H1 (cell line): ENCODE measurements around the gene NFATC1. TPM values are rescaled to one million over a fixed set of nuclear protein-coding genes. Genes with fewer than 3 reads are reported as not detected.

Source experiments
- CTCF ChIA-PET: fragments of 300-600 bp; sonication (Branson Sonifier 250); formaldehyde crosslinking; loops from one replicate; lab custom pipeline; 2021; ENCODE audit not compliant: partially characterized antibody; lab: Charles Lee
- POLR2A ChIA-PET: fragments of 300-600 bp; sonication (Branson Sonifier 250); formaldehyde crosslinking; loops from one replicate; lab custom pipeline; 2021; ENCODE audit warnings: inconsistent platforms; ENCODE audit not compliant: partially characterized antibody; lab: Charles Lee
- DNase-seq, 2 experiments: peaks; one replicate each; pipeline versions ENCODE4 v3.0.0 to v3.0.0-alpha.2; 2010 to 2022; ENCODE audit warnings: low spot score in 2 of 2, low read depth in 1 of 2, mixed read lengths in 1 of 2
- FAIRE-seq: peaks from 2 replicates; lab custom pipeline; 2011; peaks lifted over from hg19 to GRCh38; lab: Jason Lieb, UNC
- H2AFZ ChIP-seq: 2 replicates; pipeline ENCODE4 v1.8.1; 2012; ENCODE audit warnings: low read length, inconsistent platforms
- H2AK5ac ChIP-seq: 2 replicates; pipeline ENCODE4 v1.6.1; 2013; ENCODE audit warnings: low read depth, low read length
- H2BK120ac ChIP-seq: replicated peaks from 2 replicates; pipeline ENCODE3; 2013; ENCODE audit warnings: low read depth, low read length, inconsistent platforms
- H2BK12ac ChIP-seq: 2 replicates; pipeline ENCODE4 v1.6.1; 2013; ENCODE audit warnings: low read depth, low read length
- H2BK15ac ChIP-seq: 2 replicates; pipeline ENCODE4 v1.6.1; 2013; ENCODE audit warnings: low read length
- H2BK20ac ChIP-seq: 2 replicates; pipeline ENCODE4 v1.6.1; 2013; ENCODE audit warnings: low read length
- H2BK5ac ChIP-seq: 2 replicates; pipeline ENCODE4 v1.6.1; 2013; ENCODE audit warnings: low read depth, low read length
- H3K14ac ChIP-seq: 2 replicates; pipeline ENCODE4 v1.6.1; 2013; ENCODE audit warnings: inconsistent platforms; ENCODE audit not compliant: insufficient read length
- H3K18ac ChIP-seq: 2 replicates; pipeline ENCODE4 v1.6.1; 2013; ENCODE audit warnings: low read length; ENCODE audit errors: extremely low read depth
- H3K23ac ChIP-seq: 2 replicates; pipeline ENCODE4 v1.6.1; 2013; ENCODE audit warnings: inconsistent platforms; ENCODE audit not compliant: insufficient read length
- H3K23me2 ChIP-seq: 2 replicates; pipeline ENCODE4 v1.6.1; 2013; ENCODE audit warnings: low read depth, low read length
- H3K27ac ChIP-seq: 2 replicates; pipeline ENCODE4 v1.6.1; 2011; ENCODE audit warnings: low read depth, low read length, inconsistent platforms
- H3K27me3 ChIP-seq, 4 experiments: replicated peaks in 1 of 4; 1 replicate in 1 of 4; 2 replicates in 3 of 4; pipeline versions ENCODE4 v1.6.1 to v1.8.1; 2011 to 2013; ENCODE audit warnings: low read length in 3 of 4, mild to moderate bottlenecking in 3 of 4, inconsistent platforms in 2 of 4, mixed read lengths in 2 of 4, moderate library complexity in 1 of 4; ENCODE audit not compliant: control insufficient read depth in 3 of 4, insufficient read depth in 3 of 4; ENCODE audit errors: extremely low read depth in 1 of 4
- H3K36me3 ChIP-seq, 4 experiments: 2 replicates each; pipeline versions ENCODE4 v1.6.1 to v1.8.1; 2011 to 2013; ENCODE audit warnings: mild to moderate bottlenecking in 4 of 4, low read length in 3 of 4, moderate library complexity in 2 of 4, control low read depth in 1 of 4, inconsistent platforms in 1 of 4; ENCODE audit not compliant: insufficient read depth in 4 of 4, control insufficient read depth in 2 of 4
- H3K4ac ChIP-seq: replicated peaks from 2 replicates; pipeline ENCODE3; 2013; ENCODE audit warnings: low read length, low read depth, mixed read lengths, inconsistent platforms; ENCODE audit not compliant: insufficient read length
- H3K4me1 ChIP-seq, 4 experiments: replicated peaks in 1 of 4; 1 replicate in 1 of 4; 2 replicates in 3 of 4; pipeline versions ENCODE4 v1.6.1 to v1.8.1; 2011 to 2013; ENCODE audit warnings: low read length in 3 of 4, inconsistent platforms in 2 of 4, mixed read lengths in 1 of 4; ENCODE audit not compliant: insufficient read depth in 4 of 4, control insufficient read depth in 3 of 4
- H3K4me2 ChIP-seq, 2 experiments: 2 replicates each; pipeline versions ENCODE4 v1.6.1 to v1.8.1; 2011 to 2013; ENCODE audit warnings: low read depth in 2 of 2, low read length in 2 of 2, control low read depth in 1 of 2, inconsistent platforms in 1 of 2, mild to moderate bottlenecking in 1 of 2; ENCODE audit not compliant: insufficient read depth in 1 of 2
- H3K4me3 ChIP-seq, 4 experiments: fragments of 200-600, 300-600 bp in 1 of 4; sonication (generic), shearing (Covaris generic), sonication (Bioruptor Twin) in 1 of 4; 2 replicates each; pipeline versions ENCODE4 v1.5.1 to v1.8.1; 2011 to 2016; ENCODE audit warnings: low read length in 4 of 4, low read depth in 3 of 4, control low read depth in 2 of 4, inconsistent platforms in 2 of 4, mild to moderate bottlenecking in 2 of 4, mixed read lengths in 1 of 4, moderate library complexity in 1 of 4; ENCODE audit not compliant: insufficient read depth in 2 of 4; ENCODE audit errors: extremely low read depth in 1 of 4
- H3K56ac ChIP-seq: replicated peaks from 2 replicates; pipeline ENCODE3; 2013; ENCODE audit warnings: low read depth, mild to moderate bottlenecking, mixed read lengths, low read length, inconsistent platforms; ENCODE audit not compliant: insufficient read length
- H3K79me1 ChIP-seq: 2 replicates; pipeline ENCODE4 v1.6.1; 2013; ENCODE audit warnings: low read depth, low read length, control low read depth
- H3K79me2 ChIP-seq, 2 experiments: 2 replicates each; pipeline versions ENCODE4 v1.6.1 to v1.8.1; 2012 to 2013; ENCODE audit warnings: low read length in 2 of 2, mild to moderate bottlenecking in 2 of 2, inconsistent platforms in 1 of 2; ENCODE audit not compliant: insufficient read depth in 2 of 2, control insufficient read depth in 1 of 2
- H3K9ac ChIP-seq, 4 experiments: replicated peaks in 1 of 4; 1 replicate in 1 of 4; 2 replicates in 3 of 4; pipeline versions ENCODE4 v1.6.1 to v1.8.1; 2011 to 2013; ENCODE audit warnings: low read depth in 3 of 4, low read length in 3 of 4, control low read depth in 2 of 4, mild to moderate bottlenecking in 2 of 4, moderate library complexity in 2 of 4, inconsistent platforms in 1 of 4; ENCODE audit errors: extremely low read depth in 1 of 4
- H3K9me3 ChIP-seq, 2 experiments: 2 replicates each; pipeline versions ENCODE4 v1.6.1 to v1.8.1; 2012 to 2013; ENCODE audit warnings: mild to moderate bottlenecking in 2 of 2, moderate library complexity in 2 of 2, control low read depth in 1 of 2, inconsistent platforms in 1 of 2, low read depth in 1 of 2, low read length in 1 of 2, mixed read lengths in 1 of 2; ENCODE audit not compliant: insufficient read depth in 2 of 2
- H4K20me1 ChIP-seq, 2 experiments: replicated peaks in 1 of 2; 2 replicates each; pipeline versions ENCODE3 to v1.8.1; 2011 to 2013; ENCODE audit warnings: inconsistent platforms in 2 of 2, low read length in 2 of 2, mild to moderate bottlenecking in 1 of 2; ENCODE audit not compliant: insufficient read depth in 2 of 2, control insufficient read depth in 1 of 2
- H4K5ac ChIP-seq: 2 replicates; pipeline ENCODE4 v1.6.1; 2013; ENCODE audit warnings: low read length, low read depth, mixed read lengths, inconsistent platforms; ENCODE audit not compliant: insufficient read length
- H4K8ac ChIP-seq: 2 replicates; pipeline ENCODE4 v1.8.0; 2013; ENCODE audit warnings: mild to moderate bottlenecking, moderate library complexity, low read length, inconsistent platforms; ENCODE audit not compliant: insufficient read depth; ENCODE audit errors: extremely low read depth
- H4K91ac ChIP-seq: replicated peaks from 2 replicates; pipeline ENCODE3; 2013; ENCODE audit warnings: low read length, mixed read lengths, inconsistent platforms; ENCODE audit not compliant: insufficient read length
- BCL11A ChIP-seq, 2 experiments: IDR thresholded peaks; one replicate each; pipeline ENCODE4 v1.6.1; 2011; ENCODE audit warnings: low read depth in 2 of 2, low read length in 2 of 2, mild to moderate bottlenecking in 2 of 2
- CTBP2 ChIP-seq: IDR thresholded peaks from 2 replicates; pipeline ENCODE4 v1.7.0; 2011; ENCODE audit warnings: borderline replicate concordance, mild to moderate bottlenecking, moderate library complexity, mixed read lengths, low read length; ENCODE audit not compliant: insufficient read depth, insufficient read length
- EGR1 ChIP-seq: IDR thresholded peaks from 2 replicates; pipeline ENCODE4 v1.6.1; 2011; ENCODE audit warnings: low read depth, low read length, borderline replicate concordance
- HDAC6 ChIP-seq: IDR thresholded peaks from one replicate; pipeline ENCODE4 v1.7.1; 2012; ENCODE audit warnings: low read depth, mild to moderate bottlenecking, inconsistent platforms, low read length, moderate library complexity
- RFX5 ChIP-seq: IDR thresholded peaks from 2 replicates; pipeline ENCODE4 v1.6.1; 2011; ENCODE audit warnings: low read depth, low read length, improper control_type of control experiment, borderline replicate concordance
- SAP30 ChIP-seq: fragments of 300-600 bp; sonication (generic); IDR thresholded peaks from 2 replicates; pipeline ENCODE4 v1.7.1; 2012; ENCODE audit warnings: low read length, moderate library complexity, mild to moderate bottlenecking, inconsistent platforms; ENCODE audit not compliant: insufficient read depth, insufficient replicate concordance
- SIX5 ChIP-seq: IDR thresholded peaks from 2 replicates; pipeline ENCODE4 v1.6.1; 2011; ENCODE audit warnings: mild to moderate bottlenecking, low read depth, low read length
- SP4 ChIP-seq: IDR thresholded peaks from 2 replicates; pipeline ENCODE4 v1.6.1; 2012; ENCODE audit warnings: low read length, inconsistent platforms
- WGBS, 2 experiments: shearing (Covaris generic) in 1 of 2; methylation state at CpG; one replicate each; pipeline versions ENCODE4 v1.1.6 to v1.1.7; 2013 to 2015; ENCODE audit warnings: low lambda C conversion rate in 2 of 2, mixed read lengths in 2 of 2, inconsistent platforms in 1 of 2, low coverage in 1 of 2, missing lambda C conversion rate in 1 of 2; ENCODE audit not compliant: insufficient replicate concordance in 2 of 2, insufficient coverage in 1 of 2, insufficient read length in 1 of 2; ENCODE audit errors: extremely low coverage in 1 of 2, missing lambda C conversion rate in 1 of 2; 5-methylcytosine and 5-hydroxymethylcytosine counted together
- polyA plus RNA-seq, 7 experiments: library from polyadenylated mRNA; depleted of rRNA in 3 of 7; stranded (reverse) in 5 of 7; unstranded in 2 of 7; fragments of >200 nt in 5 of 7; fragments of 200-250 nt in 2 of 7; gene quantifications; 1 replicate in 5 of 7; 2 replicates in 1 of 7; 4 replicates in 1 of 7; pipeline versions ENCODE4 v1.2.1 to v1.2.3, GENCODE V29; 2011 to 2013; ENCODE audit warnings: missing spikeins in 2 of 7, mixed read lengths in 2 of 7
- total RNA-seq: library from RNA; stranded (reverse); fragmentation: NEBNext Ultra II Directional; extraction: Animal tissue kit (Norgen Biotek cat#: 25700); gene quantifications from 2 replicates; pipeline ENCODE4 v1.2.1, GENCODE V29; 2021
- TF ChIP-seq, protein P1 (sequence below): IDR thresholded peaks from 2 replicates; pipeline ENCODE4 v1.6.1; 2012; ENCODE audit warnings: low read length, inconsistent platforms

The NFATC1 gene
- total and polyA plus RNA-seq, 2 of the 8 experiments (the other 6 are each of a cell fraction or from before 2014, with no cell fraction given), result 2.0 to 6.6 TPM

DNA sequence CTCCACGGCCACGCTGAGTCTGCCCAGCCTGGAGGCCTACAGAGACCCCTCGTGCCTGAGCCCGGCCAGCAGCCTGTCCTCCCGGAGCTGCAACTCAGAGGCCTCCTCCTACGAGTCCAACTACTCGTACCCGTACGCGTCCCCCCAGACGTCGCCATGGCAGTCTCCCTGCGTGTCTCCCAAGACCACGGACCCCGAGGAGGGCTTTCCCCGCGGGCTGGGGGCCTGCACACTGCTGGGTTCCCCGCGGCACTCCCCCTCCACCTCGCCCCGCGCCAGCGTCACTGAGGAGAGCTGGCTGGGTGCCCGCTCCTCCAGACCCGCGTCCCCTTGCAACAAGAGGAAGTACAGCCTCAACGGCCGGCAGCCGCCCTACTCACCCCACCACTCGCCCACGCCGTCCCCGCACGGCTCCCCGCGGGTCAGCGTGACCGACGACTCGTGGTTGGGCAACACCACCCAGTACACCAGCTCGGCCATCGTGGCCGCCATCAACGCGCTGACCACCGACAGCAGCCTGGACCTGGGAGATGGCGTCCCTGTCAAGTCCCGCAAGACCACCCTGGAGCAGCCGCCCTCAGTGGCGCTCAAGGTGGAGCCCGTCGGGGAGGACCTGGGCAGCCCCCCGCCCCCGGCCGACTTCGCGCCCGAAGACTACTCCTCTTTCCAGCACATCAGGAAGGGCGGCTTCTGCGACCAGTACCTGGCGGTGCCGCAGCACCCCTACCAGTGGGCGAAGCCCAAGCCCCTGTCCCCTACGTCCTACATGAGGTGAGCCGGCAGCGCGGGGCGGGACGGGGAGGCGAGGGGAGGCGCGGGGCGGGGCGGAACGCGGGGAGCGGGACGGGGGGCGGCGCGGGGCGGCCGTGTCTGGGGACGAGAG, 15.2 kb downstream of the NFATC1 start:
- Histone ChIP-seq H2BK12ac (no peak overlapping the region), H3K23ac (no peak overlapping the region), H3K9ac (no peak overlapping the region), H2BK5ac (no peak overlapping the region), H3K4ac (no peak overlapping the region), H3K23me2 (peaks cover 10% of the 10 kb centered on the region; the same call in 1 of the 2 replicates), H2BK20ac (no peak overlapping the region), H3K27ac (no peak overlapping the region), H3K4me3 (no peak overlapping the region), H3K56ac (no peak overlapping the region), H3K79me2 (no peaks in the 10 kb centered on the region), H2AK5ac (no peak overlapping the region), H3K14ac (no peak overlapping the region), H3K4me2 (no peak overlapping the region), H3K27me3 (peaks cover 0 to 2% (median 0%) of the 10 kb centered on the region in 4 experiments; a peak in 3 of 7 replicates), H3K4me1 (peaks cover 0 to 4% (median 0%) of the 10 kb centered on the region in 4 experiments; a peak in 2 of 7 replicates), H3K79me1 (0 out of 2 replicates have a peak, but pooled peaks cover 2% of the 10 kb centered on the region), H4K5ac (no peak overlapping the region), H4K8ac (peak overlapping the region; percentile 83; the same call in 1 of the 2 replicates), H3K18ac (no peak overlapping the region), H4K20me1 (peaks cover 0 to 5% of the 10 kb centered on the region in 2 experiments), H3K36me3 (peaks cover 0 to 5% (median 0%) of the 10 kb centered on the region in 4 experiments; a peak in 1 of 8 replicates), H4K91ac (no peak overlapping the region), H3K9me3 (no peaks in the 10 kb centered on the region; a peak in 1 of 4 replicates), H2AFZ (no peak overlapping the region), H2BK120ac (no peak overlapping the region), H2BK15ac (no peak overlapping the region)
- DNase-seq (no peak), FAIRE-seq (no peak)
- ChIA-PET CTCF (interaction anchor here (0.9 kb wide), 1 partner anchor 32 kb away, joined by 3 read pairs; no protein-coding TSS in a partner anchor), POLR2A (no interaction called here)
- 95% methylated on average over 48 of the region's 84 CpGs; no CpG with 5 or more reads in 1 of the 2 experiments for WGBS, 2 experiments
- TF ChIP-seq CTBP2 (no peak), RFX5 (no peak), SAP30 (no peak), SIX5 (no peak), HDAC6 (no peak), EGR1 (no peak), SP4 (no peak), BCL11A (IDR thresholded peaks at IDR 0.05; ENCODE audit: low read depth in 2 of 2, low read length in 2 of 2) (no peak)
- TF ChIP-seq, protein P1, sequence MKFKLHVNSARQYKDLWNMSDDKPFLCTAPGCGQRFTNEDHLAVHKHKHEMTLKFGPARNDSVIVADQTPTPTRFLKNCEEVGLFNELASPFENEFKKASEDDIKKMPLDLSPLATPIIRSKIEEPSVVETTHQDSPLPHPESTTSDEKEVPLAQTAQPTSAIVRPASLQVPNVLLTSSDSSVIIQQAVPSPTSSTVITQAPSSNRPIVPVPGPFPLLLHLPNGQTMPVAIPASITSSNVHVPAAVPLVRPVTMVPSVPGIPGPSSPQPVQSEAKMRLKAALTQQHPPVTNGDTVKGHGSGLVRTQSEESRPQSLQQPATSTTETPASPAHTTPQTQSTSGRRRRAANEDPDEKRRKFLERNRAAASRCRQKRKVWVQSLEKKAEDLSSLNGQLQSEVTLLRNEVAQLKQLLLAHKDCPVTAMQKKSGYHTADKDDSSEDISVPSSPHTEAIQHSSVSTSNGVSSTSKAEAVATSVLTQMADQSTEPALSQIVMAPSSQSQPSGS, result no peak
